ENCODE measurements around the gene NANOS2. TPM values are rescaled to one million over a fixed set of nuclear protein-coding genes. Genes with fewer than 3 reads are reported as not detected.
A peak's percentile ranks its signal among the peaks of the same experiment; 100 is the strongest.

The NANOS2 gene
- total and polyA plus RNA-seq, 2 of the 13 experiments (the other 11 are each of a cell fraction or from before 2014, with no cell fraction given): not detected

GRCh38 chr19:45883586-45883880 lies 31.0 kb downstream of the NANOS2 start (continued):
- no peak for TF ChIP-seq ZNF703 (CRISPR knock-in tag; IDR thresholded peaks at IDR 0.05; ENCODE audit: borderline replicate concordance)
- TF ChIP-seq SNAPC5 (CRISPR knock-in tag; IDR thresholded peaks at IDR 0.05; ENCODE audit: borderline replicate concordance): no peak
- TF ChIP-seq, protein P1, sequence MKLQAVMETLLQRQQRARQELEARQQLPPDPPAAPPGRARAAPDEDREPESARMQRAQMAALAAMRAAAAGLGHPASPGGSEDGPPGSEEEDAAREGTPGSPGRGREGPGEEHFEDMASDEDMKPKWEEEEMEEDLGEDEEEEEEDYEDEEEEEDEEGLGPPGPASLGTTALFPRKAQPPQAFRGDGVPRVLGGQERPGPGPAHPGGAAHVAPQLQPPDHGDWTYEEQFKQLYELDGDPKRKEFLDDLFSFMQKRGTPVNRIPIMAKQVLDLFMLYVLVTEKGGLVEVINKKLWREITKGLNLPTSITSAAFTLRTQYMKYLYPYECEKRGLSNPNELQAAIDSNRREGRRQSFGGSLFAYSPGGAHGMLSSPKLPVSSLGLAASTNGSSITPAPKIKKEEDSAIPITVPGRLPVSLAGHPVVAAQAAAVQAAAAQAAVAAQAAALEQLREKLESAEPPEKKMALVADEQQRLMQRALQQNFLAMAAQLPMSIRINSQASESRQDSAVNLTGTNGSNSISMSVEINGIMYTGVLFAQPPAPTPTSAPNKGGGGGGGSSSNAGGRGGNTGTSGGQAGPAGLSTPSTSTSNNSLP (IDR thresholded peaks at IDR 0.05; ENCODE audit: low read depth, low read length): no peak
- no peak for TF ChIP-seq ZSCAN29 (CRISPR knock-in tag; conservative IDR thresholded peaks at IDR 0.05)
- 0 out of 2 replicates have a peak, but pooled peaks have one; percentile 7 for TF ChIP-seq BRF2 (CRISPR knock-in tag; IDR thresholded peaks at IDR 0.05)
- TF ChIP-seq NCOA2 (CRISPR knock-in tag; IDR thresholded peaks at IDR 0.05): no peak

GRCh38 chr19:45882652-45883585 lies 31.7 kb downstream of the NANOS2 start:
- H3K4me2 ChIP-seq (ENCODE audit: low read depth, low read length): peak overlapping the region; percentile 94
- peak overlapping the region; percentile 58 to 75 (median 58) for H3K4me3 ChIP-seq (replicated peaks in 1 of 3; ENCODE audit: insufficient read depth in 1 of 3, low read depth in 2 of 3, low read length in 3 of 3)
- CTCF ChIA-PET (ENCODE audit: low intra/inter-chr PET ratio, low total read pairs): interaction anchor here (0.6 to 5.3 kb wide), 11 partner anchors 9 to 194 kb away, joined by 3 to 263 read pairs (median 4); partner anchors contain the start of genes DMWD, FOXA3, MYPOP and SYMPK
- intact Hi-C loops (cut with micrococcal nuclease; ENCODE audit: unreplicated experiment) (loop anchor here (1.0 kb wide), 2 partner anchors 20 to 66 kb away; partner anchors contain the start of gene SYMPK), in situ Hi-C loops (cut with HindIII; ENCODE audit: extremely low pct_ligation_motif_present, low pct_unique_long_range_greater_than_20kb) (no loop called here)
- POLR2A ChIA-PET: interaction anchor here (0.8 to 10.3 kb wide), 15 partner anchors 12 to 241 kb away, joined by 3 to 388 read pairs (median 5); partner anchors contain the start of genes CCDC61, FOXA3, MYPOP and SIX5
- WGBS (ENCODE audit: low lambda C conversion rate): under 1% methylated on average over 25 of the region's 47 CpGs
- peak; percentile 57 for ATAC-seq
- H3K79me2 ChIP-seq (ENCODE audit: insufficient read depth, low read length): peaks cover 15% of the 10 kb centered on the region
- no peaks in the 10 kb centered on the region for H3K27me3 ChIP-seq (ENCODE audit: control insufficient read depth in 1 of 2, insufficient read depth in 2 of 2, low read length in 2 of 2)
- peak; percentile 93 for DNase-seq (ENCODE audit: low spot score)
- H3K9ac ChIP-seq (ENCODE audit: insufficient read depth, low read depth, low read length): peak overlapping the region; percentile 78
- no peaks in the 10 kb centered on the region for H4K20me1 ChIP-seq (ENCODE audit: insufficient read depth, low read length)
- peak overlapping the region; percentile 87 for H3K27ac ChIP-seq (ENCODE audit: extremely low read length, insufficient read depth, low read length)
- no peak overlapping the region for H2AFZ ChIP-seq (ENCODE audit: low read length)
- no peaks in the 10 kb centered on the region for H3K9me3 ChIP-seq (ENCODE audit: low read length)
- no peaks in the 10 kb centered on the region for H3K36me3 ChIP-seq (replicated peaks in 1 of 2; ENCODE audit: control insufficient read depth in 1 of 2, insufficient read depth in 2 of 2, low read length in 2 of 2)
- peak; percentile 80 for FAIRE-seq
- BruUV-seq (replicated peaks): TSS peak; percentile 64
- H3K4me1 ChIP-seq (ENCODE audit: insufficient read depth, low read length): peaks cover 66% of the 10 kb centered on the region
- TF ChIP-seq SRF (IDR thresholded peaks at IDR 0.05; ENCODE audit: low read depth, low read length): no peak
- no peak for TF ChIP-seq TCF12 (IDR thresholded peaks at IDR 0.05)
- TF ChIP-seq TCF12 (CRISPR knock-in tag; IDR thresholded peaks at IDR 0.05): no peak
- peak; percentile 77 for TF ChIP-seq CBFB (CRISPR knock-in tag; IDR thresholded peaks at IDR 0.05)
- no peak; the same call in 1 of the 2 replicates for TF ChIP-seq EED (CRISPR knock-in tag; IDR thresholded peaks at IDR 0.05)
- TF ChIP-seq PHB2 (IDR thresholded peaks at IDR 0.05; ENCODE audit: partially characterized antibody): no peak
- TF ChIP-seq MAZ (IDR thresholded peaks at IDR 0.05; ENCODE audit: borderline replicate concordance, low read depth, low read length): peak; percentile 93; the same call in 1 of the 2 replicates
- peak; percentile 87; the same call in 1 of the 2 replicates for TF ChIP-seq MAZ (CRISPR knock-in tag; IDR thresholded peaks at IDR 0.05; ENCODE audit: low read depth)
- no peak for TF ChIP-seq PRDM4 (CRISPR knock-in tag; IDR thresholded peaks at IDR 0.05; ENCODE audit: borderline replicate concordance)
- TF ChIP-seq HNRNPK (IDR thresholded peaks at IDR 0.05; ENCODE audit: low read depth, low read length, poor library complexity, severe bottlenecking): peak; percentile 66

Measured in HepG2 (cell line).